HS-27A (cell line): Measurements from ENCODE around the gene FAF2.
"Not testable (repeated sequence)": the region's sequence is repeated elsewhere in the genome, so short reads cannot be mapped to it uniquely, and the experiment has no call there.

ENCODE experiments used
- DNase-seq: peaks from one replicate; pipeline ENCODE4 v3.0.0-alpha.2; 2012; ENCODE audit warnings: low read depth, missing footprints

The FAF2 gene

DNA sequence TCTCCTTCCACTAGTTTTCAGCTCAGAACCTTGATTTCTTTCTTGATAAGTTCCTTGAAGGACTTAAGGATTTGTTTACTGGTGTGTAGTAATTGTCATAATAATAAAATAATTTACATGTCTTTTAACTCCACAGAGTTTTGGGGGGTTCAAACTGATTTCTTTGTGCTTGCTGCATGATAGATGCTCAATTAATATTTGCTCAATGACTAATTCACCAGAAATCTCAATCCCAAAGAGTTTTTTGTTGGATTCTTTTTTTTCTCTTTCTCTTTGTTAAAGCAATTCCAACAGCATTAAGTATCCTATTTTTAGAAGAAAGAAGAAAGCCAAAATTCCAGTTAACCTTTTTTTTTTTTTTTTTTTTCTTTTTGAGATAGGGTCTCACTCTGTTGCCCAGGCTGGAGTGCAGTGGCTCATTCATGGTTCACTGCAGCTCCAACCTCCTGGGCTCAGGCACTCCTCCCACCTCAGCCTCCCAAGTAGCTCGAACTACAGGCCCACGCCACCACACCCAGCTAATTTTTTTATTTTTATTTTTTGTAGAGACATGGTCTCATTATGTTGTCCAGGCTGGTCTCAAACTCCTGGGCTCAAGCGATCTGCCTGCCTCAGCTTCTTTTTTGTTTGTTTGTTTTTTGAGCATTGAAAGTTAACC, 10.8 kb downstream of the FAF2 start:
- no peak for DNase-seq

GRCh38 chr5:176461349-176461748, 13.2 kb downstream of the FAF2 start:
- no peak for DNase-seq

DNA sequence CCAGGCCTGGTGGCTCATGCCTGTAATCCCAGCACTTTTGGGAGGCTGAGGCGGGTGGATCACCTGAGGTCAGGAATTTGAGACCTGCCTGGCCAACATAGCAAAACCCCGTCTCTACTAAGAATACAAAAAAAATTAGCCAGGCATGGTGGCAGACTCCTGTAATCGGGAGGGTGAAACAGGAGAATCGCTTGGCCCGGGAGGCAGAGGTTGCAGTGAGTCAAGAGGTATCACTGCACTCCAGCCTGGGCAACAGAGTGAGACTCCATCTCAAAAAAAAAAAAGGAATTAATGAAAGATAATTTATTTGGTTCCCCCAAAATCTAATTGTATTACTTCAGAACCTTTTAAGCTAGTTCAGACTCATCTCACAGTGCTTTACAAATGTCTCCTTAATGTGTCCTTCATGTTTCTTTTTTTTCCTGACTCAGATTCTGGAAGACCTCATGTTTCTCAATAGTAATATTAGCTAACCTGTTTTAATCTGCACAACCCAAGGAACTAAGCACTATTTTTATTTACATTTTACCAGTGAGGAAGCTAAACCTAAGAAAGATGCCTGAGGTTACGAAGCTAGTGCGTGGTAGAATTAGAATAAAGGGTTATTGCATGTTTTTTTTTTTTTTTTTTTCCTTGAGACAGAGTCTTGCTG, 15.1 kb downstream of the FAF2 start:
- DNase-seq, result no peak

GRCh38 chr5:176466245-176466871, 18.2 kb downstream of the FAF2 start:
- DNase-seq, result no peak

DNA sequence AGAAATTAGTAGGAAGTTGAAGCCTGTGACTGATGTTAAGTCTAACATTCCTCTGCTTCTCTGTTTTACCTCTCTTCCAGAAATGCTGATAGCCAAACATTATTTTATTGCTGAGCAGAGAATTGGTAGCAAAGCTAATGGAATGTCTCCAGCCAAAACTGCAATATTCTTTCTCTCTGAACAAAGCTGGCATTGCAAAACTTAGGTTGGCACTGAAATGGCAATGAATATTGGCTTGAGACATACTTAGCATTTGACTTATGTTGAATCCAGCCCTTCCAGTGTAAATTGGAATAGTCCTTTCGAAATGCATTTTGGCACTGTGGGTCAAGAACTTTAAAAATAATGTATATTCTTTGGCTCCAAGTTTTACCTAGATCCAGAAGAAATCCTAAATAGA, 21.1 kb downstream of the FAF2 start:
- no peak for DNase-seq

GRCh38 chr5:176470539-176470938, 22.4 kb downstream of the FAF2 start:
- DNase-seq, result no peak

GRCh38 chr5:176471098-176471497, 22.9 kb downstream of the FAF2 start:
- no peak for DNase-seq

DNA sequence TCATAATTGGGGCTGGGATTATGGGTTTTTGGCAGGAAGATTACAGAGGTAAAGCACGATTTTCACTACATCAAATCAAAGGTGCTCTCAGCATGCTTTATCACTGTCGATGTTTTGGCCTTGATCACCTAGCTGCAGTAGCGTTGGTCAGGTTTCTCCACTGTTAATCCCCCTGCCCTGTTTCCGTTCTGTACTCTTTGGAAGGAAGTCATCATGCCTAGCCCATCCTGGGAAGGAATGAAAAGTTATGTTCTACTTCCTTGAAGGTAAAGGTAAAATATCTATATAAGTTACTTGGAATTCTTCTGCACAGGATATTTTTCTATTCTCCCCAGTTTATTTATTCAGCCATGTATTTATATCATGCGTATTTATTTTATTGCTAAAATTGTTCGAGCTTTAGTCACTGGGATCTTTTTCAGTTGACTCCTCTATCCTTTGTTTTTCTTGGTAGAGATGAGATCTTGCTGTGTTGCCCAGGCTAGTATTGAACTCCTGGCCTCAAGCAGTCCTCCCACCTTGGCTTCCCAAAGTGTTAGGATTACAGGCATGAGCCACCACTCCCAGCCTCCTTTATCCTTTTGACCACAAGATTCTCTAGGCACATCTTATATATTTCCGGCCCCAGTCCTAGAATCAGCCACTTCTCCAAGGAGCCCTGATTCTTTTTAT, 25.3 kb downstream of the FAF2 start:
- no peak for DNase-seq

GRCh38 chr5:176474476-176474875, 26.3 kb downstream of the FAF2 start:
- no peak for DNase-seq

- DNase-seq, result no peak
Measured at GRCh38 chr5:176481711-176482110, 33.5 kb downstream of the FAF2 start.

DNA sequence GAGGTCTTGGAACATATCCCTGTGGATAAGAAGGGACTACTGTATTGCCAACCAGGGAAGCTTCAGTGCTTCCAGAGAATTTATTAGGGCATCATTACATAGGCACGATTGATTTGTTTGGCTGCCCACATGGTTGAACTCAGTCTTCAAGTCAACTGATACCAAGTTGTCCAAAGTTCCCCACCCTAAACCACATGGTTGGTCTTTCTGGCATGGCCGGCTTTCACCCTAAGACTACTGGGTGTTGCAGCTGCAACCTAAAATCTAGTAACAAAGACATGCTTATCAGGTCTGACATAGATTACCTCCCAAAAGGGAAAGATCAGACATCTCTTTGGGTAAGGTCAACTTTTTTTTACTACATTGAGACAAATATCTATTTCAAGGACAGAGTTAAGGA, 37.0 kb downstream of the FAF2 start:
- no peak for DNase-seq

GRCh38 chr5:176486189-176486757, 38.1 kb downstream of the FAF2 start:
- no peak for DNase-seq

GRCh38 chr5:176487160-176487559, 39.0 kb downstream of the FAF2 start:
- not testable (repeated sequence) for DNase-seq

GRCh38 chr5:176489077-176489476, 40.9 kb downstream of the FAF2 start:
- no peak for DNase-seq

DNA sequence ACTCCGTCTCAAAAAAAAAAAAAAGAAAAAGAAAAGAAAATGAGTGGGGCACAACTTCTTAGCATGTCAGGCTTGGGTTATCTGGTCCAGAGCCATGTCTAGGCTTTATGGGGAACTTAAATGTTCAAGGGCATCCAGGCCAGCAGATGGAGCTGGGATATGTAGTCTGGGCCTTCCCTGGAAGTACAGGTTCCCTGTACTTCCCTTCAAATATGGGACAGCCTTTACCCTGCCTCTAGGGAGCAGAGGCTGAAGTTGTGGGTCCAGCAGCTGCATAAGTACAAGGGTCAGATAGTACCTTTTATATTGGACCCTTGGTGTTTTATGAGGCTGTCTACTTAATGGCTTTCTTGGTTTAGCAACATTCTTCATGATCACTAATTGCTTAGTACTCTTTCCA, 42.1 kb downstream of the FAF2 start:
- no peak for DNase-seq

DNA sequence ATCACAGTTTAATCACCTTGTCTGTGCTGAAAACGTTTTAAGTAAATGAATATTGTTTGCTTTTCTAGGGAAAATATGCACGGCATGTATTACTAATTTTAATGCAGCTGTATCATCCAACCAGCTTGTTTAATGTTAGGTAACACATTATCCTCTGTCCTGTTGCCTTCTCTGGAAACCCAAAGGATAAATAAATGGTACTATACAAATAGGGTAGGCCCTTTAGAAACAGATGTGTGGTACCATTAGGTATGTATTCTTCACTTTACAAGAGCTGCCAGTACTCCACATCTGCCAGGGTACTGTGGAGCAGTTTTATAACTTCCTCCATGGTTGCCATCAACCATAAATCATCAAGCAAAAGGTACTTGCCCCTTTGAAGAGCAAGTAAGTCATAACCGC, 42.9 kb downstream of the FAF2 start:
- no peak for DNase-seq

GRCh38 chr5:176491901-176492300, 43.7 kb downstream of the FAF2 start:
- no peak for DNase-seq

DNA sequence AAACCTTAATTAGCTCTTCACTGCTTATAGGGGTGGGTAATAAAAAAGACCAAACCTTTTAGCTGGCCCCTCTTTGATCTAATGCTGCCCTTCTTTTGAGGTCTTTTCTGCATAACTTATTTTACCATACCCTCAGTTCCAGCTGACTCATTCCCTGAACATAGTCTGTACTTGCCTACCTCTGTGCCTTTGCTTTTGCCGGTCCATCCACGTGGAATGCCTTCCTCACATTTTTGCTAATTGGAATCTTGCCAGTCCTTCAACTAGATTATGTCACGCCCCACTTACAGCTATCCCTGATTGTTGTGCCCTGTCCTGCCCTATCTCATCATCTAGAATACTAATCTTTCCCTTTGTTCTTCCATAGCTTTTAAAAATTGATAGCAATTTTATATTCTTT, 44.2 kb downstream of the FAF2 start:
- DNase-seq, result no peak

- no peak for DNase-seq
Measured at GRCh38 chr5:176497852-176498251, 49.7 kb downstream of the FAF2 start.

DNA sequence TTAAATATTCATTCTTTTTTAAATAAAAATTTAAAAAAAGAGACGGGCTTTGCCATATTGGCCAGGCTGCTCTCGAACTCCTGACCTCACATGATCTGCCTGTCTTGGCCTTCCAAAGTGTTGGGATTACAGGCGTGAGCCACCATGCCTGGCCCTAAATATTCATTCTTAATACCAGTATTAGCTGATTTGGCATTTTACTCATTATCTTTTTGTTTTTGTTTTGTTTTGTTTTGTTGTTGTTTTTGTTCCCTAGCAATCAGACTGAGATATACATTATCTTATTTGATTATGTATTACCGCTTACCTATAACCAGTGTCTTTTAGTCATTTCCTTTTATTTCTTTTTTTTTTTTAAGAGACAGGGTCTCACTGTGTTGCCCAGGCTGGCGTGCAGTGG, 51.1 kb downstream of the FAF2 start:
- DNase-seq, result no peak

DNA sequence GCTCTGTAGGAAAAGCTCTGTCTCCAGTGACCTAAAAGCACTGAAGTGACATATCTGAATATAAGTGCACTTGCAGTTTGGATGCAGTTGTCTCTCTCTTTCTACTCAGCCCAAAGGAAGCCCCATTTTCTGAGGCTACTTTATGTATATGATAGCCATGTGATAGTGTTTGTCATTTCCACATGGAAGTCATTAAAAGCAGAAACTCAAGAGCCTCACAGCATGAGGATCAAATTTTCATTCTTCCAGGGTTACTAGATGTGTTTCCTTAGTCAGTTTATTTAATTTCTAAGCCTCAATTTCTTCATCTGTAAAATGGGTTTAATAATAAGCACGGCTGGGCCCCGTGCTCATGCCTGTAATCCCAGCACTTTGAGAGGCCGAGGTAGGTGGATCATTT, 52.3 kb downstream of the FAF2 start:
- no peak for DNase-seq

DNA sequence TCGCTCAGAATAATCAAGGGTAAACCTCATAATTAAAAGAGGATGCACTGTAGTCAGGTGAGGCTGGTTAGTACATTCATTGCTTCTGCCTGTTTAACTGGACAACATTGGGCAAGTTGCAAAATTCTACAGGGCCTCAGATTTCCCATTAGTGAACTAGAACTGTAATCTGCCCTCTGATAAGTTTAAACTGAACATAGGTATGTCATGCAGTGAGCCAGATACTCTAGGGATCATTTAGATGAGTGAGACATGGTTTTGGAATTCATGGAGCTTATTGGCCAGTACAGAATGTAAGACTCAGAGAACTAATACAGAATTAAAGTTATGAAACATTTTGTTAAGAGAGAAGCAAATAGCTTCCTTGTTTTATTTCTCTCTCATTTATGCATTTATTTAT, 53.1 kb downstream of the FAF2 start:
- no peak for DNase-seq

DNA sequence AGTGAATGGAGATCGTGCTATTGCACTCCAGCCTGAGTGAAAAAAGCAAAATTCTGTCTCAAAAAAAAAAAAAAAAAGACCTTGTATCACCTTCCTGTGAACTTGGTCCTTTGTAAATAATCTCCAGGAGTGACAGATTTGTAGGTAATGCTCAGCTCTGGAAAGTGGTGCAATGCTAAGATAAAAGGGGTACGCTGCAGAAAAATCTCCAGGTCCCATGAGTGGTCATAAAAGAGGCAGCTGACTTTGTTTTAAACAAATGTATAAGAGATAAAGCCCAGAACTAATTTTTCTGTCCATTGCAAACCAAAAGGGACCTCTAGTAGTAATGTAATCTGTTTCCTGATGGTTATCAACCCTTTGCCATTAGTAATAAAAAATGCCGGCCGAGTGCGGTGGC, 55.3 kb downstream of the FAF2 start:
- no peak for DNase-seq
